HAP-1 (cell line): ENCODE data around the gene ARHGAP6.

Experiments used
- DNase-seq, 2 experiments: peaks; one replicate each; pipeline ENCODE4 v3.0.0-alpha.2; 2016 to 2020; ENCODE audit warnings: low spot score in 2 of 2
- H3K27me3 ChIP-seq: fragments of 250-450 bp; sonication (Bioruptor Pico); 2 replicates; pipeline ENCODE4 v1.5.1; 2020; ENCODE audit warnings: low read depth, mild to moderate bottlenecking, moderate library complexity
- H3K36me3 ChIP-seq: fragments of 250-450 bp; sonication (Bioruptor Pico); replicated peaks from 2 replicates; pipeline ENCODE4 v1.5.1; 2020; ENCODE audit warnings: mild to moderate bottlenecking
- H3K4me1 ChIP-seq: fragments of 250-450 bp; sonication (Bioruptor Pico); 2 replicates; pipeline ENCODE4 v1.5.1; 2020; ENCODE audit warnings: mild to moderate bottlenecking
- H3K4me3 ChIP-seq: fragments of 250-450 bp; sonication (Bioruptor Pico); 2 replicates; pipeline ENCODE4 v1.5.1; 2020; ENCODE audit warnings: mild to moderate bottlenecking, moderate library complexity
- H3K9me3 ChIP-seq: fragments of 250-450 bp; sonication (Bioruptor Pico); 2 replicates; pipeline ENCODE4 v1.5.1; 2020; ENCODE audit warnings: mild to moderate bottlenecking, moderate library complexity
- in situ Hi-C: fragments of 300-500 bp; cut with MboI; formaldehyde crosslinking; loops from 3 replicates; pipeline ENCODE4 v1.14.3; 2020; ENCODE audit warnings: low sequenced_read_pairs, inconsistent platforms, mixed read lengths

ARHGAP6 gene

GRCh38 chrX:11285651-11286050 is 380.1 kb downstream of the ARHGAP6 start:
- no peaks in the 10 kb centered on the region for H3K36me3 ChIP-seq
- DNase-seq = no peak
- H3K9me3 ChIP-seq = no peaks in the 10 kb centered on the region
- no peaks in the 10 kb centered on the region for H3K4me1 ChIP-seq
- H3K4me3 ChIP-seq = no peak overlapping the region
- in situ Hi-C loops = no loop called here
- H3K27me3 ChIP-seq = no peaks in the 10 kb centered on the region; the same call in 1 of the 2 replicates

DNA sequence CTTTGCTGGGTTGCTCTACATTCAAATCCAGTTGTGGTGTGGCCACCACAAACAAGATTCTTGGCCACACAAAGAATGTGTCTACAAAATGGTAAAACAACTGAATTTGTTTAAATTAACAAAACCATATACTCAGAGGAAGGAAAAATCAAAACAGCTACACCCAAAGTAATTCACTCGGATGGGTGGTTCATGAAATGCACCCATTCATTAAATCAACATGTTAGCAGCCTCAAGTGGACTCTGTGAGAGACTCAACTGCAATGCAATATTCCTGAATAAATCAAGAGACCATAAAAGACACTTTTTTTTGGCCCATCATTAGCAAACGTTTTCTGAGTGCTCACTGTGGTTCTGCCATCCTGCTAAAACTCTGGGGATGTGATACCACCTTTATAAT is 383.7 kb downstream of the ARHGAP6 start:
- no peak for DNase-seq
- no peaks in the 10 kb centered on the region for H3K4me1 ChIP-seq
- no peaks in the 10 kb centered on the region for H3K36me3 ChIP-seq
- H3K27me3 ChIP-seq = no peaks in the 10 kb centered on the region; the same call in 1 of the 2 replicates
- no peaks in the 10 kb centered on the region for H3K9me3 ChIP-seq
- H3K4me3 ChIP-seq = no peak overlapping the region
- in situ Hi-C loops = no loop called here

DNA sequence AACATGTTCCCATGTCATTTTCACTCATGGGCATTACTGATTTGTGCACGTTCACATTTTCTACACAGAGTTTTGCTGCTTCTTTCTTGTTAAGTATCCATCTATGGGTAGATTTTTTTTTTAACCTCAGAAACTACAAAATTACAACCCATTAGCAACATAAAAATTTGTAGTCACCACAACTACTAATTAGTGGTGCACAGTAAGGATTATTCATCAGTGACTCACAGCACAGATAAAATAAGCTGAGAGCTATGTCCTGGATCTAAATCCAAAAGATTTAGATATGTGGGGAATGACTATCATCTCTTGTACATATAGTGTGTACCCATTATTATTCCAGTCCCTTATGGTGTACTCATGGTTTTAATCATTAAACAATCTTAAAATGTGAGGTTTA is 392.2 kb downstream of the ARHGAP6 start:
- in situ Hi-C loops = no loop called here
- Histone ChIP-seq H3K4me1 (no peaks in the 10 kb centered on the region), H3K36me3 (no peaks in the 10 kb centered on the region), H3K4me3 (no peak overlapping the region), H3K9me3 (no peaks in the 10 kb centered on the region), H3K27me3 (peaks cover 6% of the 10 kb centered on the region; the same call in 1 of the 2 replicates)
- DNase-seq = no peak

DNA sequence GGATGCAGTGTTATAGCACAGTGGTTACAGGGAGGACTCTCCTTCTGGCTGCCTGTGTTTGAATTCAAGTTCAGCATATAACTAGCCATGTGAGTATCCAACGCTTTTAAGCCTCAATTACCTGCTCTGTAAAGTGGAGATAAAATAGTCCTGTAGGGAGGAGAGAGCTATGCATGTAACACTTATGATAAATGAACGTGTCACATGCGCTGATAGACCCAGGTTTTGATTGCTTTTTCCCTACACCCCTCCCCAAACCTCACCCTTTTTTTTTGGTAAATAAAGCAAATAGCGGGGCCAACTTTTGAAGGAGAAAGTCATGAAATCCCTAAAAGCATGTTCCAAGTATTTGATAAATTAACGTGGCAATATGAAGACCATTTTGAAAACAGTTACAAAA is 392.9 kb downstream of the ARHGAP6 start:
- Histone ChIP-seq H3K9me3 (no peaks in the 10 kb centered on the region), H3K27me3 (peaks cover 6% of the 10 kb centered on the region; the same call in 1 of the 2 replicates), H3K36me3 (no peaks in the 10 kb centered on the region), H3K4me3 (no peak overlapping the region), H3K4me1 (no peaks in the 10 kb centered on the region)
- in situ Hi-C loops = no loop called here
- no peak for DNase-seq

DNA sequence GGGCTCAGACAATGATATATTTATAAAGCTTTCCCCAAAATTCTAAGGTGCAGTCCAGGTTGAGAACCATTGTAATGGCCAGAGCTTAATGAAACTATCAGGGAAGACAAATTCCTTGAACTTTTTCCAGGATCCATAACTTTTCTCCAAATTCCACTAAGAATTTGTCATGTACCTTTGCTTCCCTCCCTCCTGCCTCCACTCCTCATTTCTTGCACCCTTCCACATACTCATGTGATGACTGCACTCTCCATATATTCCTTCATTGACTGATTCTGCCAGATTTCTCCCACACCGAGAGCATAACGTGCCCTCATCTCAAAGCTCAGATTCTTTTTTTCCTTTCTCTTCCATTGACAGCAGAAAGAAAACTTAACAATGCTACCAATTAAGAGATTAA is 393.4 kb downstream of the ARHGAP6 start:
- no peaks in the 10 kb centered on the region for H3K36me3 ChIP-seq
- in situ Hi-C loops = no loop called here

DNA sequence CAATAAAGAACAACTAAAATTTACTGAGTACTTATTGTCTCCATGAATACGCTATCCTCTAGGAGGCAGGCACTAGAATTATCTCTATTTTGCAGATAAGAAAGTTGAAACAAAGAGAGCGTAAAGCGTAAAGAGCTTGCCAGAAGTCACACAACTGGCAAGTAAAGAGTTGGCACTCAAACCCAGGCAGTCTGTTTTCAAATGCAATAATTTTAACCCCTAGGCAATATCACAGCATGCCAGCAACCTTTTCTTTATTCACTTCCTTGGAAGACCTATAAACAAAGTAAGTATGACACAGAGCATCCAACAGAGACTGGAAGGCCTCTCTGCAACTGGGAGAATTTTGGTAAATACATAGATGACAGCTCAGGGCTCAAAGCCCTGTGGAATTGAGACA is 395.7 kb downstream of the ARHGAP6 start:
- in situ Hi-C loops = no loop called here
- Histone ChIP-seq H3K9me3 (no peaks in the 10 kb centered on the region), H3K27me3 (peaks cover 3% of the 10 kb centered on the region; the same call in 1 of the 2 replicates), H3K4me1 (no peaks in the 10 kb centered on the region), H3K4me3 (no peak overlapping the region), H3K36me3 (no peaks in the 10 kb centered on the region)
- no peak for DNase-seq

More for the DNA sequence above, 393.4 kb downstream of the ARHGAP6 start:
- Histone ChIP-seq H3K9me3 (no peaks in the 10 kb centered on the region), H3K27me3 (peaks cover 6% of the 10 kb centered on the region; the same call in 1 of the 2 replicates), H3K4me1 (no peaks in the 10 kb centered on the region), H3K4me3 (no peak overlapping the region)
- DNase-seq = peak in 1 of 2 experiments; percentile 39

GRCh38 chrX:11269006-11269405 is 396.7 kb downstream of the ARHGAP6 start:
- no peaks in the 10 kb centered on the region for H3K36me3 ChIP-seq
- DNase-seq = no peak
- no peaks in the 10 kb centered on the region for H3K9me3 ChIP-seq
- H3K4me1 ChIP-seq = no peaks in the 10 kb centered on the region
- peaks cover 3% of the 10 kb centered on the region; the same call in 1 of the 2 replicates for H3K27me3 ChIP-seq
- no peak overlapping the region for H3K4me3 ChIP-seq
- in situ Hi-C loops = no loop called here

DNA sequence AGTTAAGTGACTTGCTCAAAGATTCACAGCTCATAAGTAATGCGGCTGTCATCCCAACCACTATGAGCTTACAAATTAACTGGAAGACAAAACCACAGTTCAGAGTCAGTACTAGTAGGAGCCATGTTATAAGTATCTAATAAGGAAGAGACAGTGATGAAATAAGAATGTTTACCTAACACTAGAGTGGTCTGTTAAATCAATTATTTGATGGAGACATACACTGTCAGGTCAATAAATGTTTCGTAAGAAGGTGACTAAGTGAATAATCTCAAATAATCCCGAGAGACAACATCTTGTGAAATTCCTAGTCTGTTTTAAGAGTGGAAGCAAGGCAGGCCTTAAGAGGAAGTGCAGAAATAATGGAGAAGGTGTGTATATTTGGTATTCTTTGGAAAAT is 398.3 kb downstream of the ARHGAP6 start:
- no peak for DNase-seq
- in situ Hi-C loops = no loop called here
- Histone ChIP-seq H3K9me3 (no peaks in the 10 kb centered on the region), H3K27me3 (peaks cover 3% of the 10 kb centered on the region; the same call in 1 of the 2 replicates), H3K4me3 (no peak overlapping the region), H3K4me1 (no peaks in the 10 kb centered on the region), H3K36me3 (no peaks in the 10 kb centered on the region)

DNA sequence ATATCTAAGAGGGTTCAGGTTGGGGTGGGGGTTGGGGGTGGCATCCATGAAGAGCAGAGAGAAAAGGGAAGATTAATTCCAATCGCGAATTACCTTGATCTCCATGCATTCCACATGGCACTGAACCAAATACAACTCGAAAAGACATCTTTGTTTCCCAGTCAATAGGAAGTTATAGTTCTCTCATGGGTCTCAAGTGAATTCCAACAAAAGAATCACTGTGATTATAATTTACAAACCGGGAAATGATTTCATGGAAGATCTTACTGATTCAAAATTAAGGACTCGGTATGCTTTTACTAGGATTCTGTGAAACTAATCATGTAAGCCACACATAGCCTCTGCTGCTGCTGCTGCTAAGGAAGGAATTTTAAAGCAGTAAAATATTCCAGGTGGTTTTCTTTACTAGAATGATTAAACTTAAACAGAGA is 399.1 kb downstream of the ARHGAP6 start:
- no peaks in the 10 kb centered on the region for H3K36me3 ChIP-seq
- peaks cover 3% of the 10 kb centered on the region; the same call in 1 of the 2 replicates for H3K27me3 ChIP-seq
- no peaks in the 10 kb centered on the region for H3K4me1 ChIP-seq
- in situ Hi-C loops = no loop called here
- H3K4me3 ChIP-seq = no peak overlapping the region
- H3K9me3 ChIP-seq = no peaks in the 10 kb centered on the region
- no peak for DNase-seq

DNA sequence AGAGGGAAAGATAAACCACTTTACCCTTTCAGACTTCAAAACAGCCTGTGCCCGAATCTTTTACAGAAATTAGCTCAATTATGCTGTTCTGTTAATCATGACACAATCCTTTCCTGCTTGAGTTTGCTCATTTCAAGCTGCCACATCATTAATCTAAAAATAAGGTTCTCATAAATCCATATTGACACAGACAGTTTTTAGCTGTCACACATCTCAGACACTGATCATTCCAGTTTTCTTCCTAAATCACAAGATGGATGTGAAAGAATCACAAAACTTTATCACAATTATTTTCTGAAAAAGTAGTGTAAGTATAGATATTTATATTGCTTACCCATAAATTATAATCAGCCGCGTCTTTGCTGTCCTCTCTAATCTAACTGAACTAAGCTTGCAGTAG is 400.4 kb downstream of the ARHGAP6 start:
- no peaks in the 10 kb centered on the region for H3K9me3 ChIP-seq
- no peak overlapping the region for H3K4me3 ChIP-seq
- no peaks in the 10 kb centered on the region for H3K36me3 ChIP-seq
- peaks cover 3% of the 10 kb centered on the region; the same call in 1 of the 2 replicates for H3K27me3 ChIP-seq
- in situ Hi-C loops = no loop called here
- no peaks in the 10 kb centered on the region for H3K4me1 ChIP-seq
- DNase-seq = no peak

GRCh38 chrX:11264925-11265324 is 400.8 kb downstream of the ARHGAP6 start:
- no peaks in the 10 kb centered on the region for H3K9me3 ChIP-seq
- no peaks in the 10 kb centered on the region for H3K36me3 ChIP-seq
- H3K4me3 ChIP-seq = no peak overlapping the region
- no peaks in the 10 kb centered on the region for H3K4me1 ChIP-seq
- DNase-seq = no peak
- H3K27me3 ChIP-seq = peaks cover 3% of the 10 kb centered on the region; the same call in 1 of the 2 replicates
- in situ Hi-C loops = no loop called here

GRCh38 chrX:11261260-11261659 is 404.5 kb downstream of the ARHGAP6 start:
- H3K36me3 ChIP-seq = no peaks in the 10 kb centered on the region
- DNase-seq = no peak
- H3K9me3 ChIP-seq = no peaks in the 10 kb centered on the region
- no peaks in the 10 kb centered on the region for H3K4me1 ChIP-seq
- in situ Hi-C loops = no loop called here
- H3K4me3 ChIP-seq = no peak overlapping the region
- no peaks in the 10 kb centered on the region for H3K27me3 ChIP-seq

GRCh38 chrX:11259437-11259836 is 406.3 kb downstream of the ARHGAP6 start:
- H3K4me1 ChIP-seq = no peaks in the 10 kb centered on the region
- in situ Hi-C loops = no loop called here
- H3K9me3 ChIP-seq = no peaks in the 10 kb centered on the region
- DNase-seq = no peak
- no peaks in the 10 kb centered on the region for H3K27me3 ChIP-seq
- H3K36me3 ChIP-seq = no peaks in the 10 kb centered on the region
- H3K4me3 ChIP-seq = no peak overlapping the region

GRCh38 chrX:11257711-11258110 is 408.0 kb downstream of the ARHGAP6 start:
- H3K27me3 ChIP-seq = no peaks in the 10 kb centered on the region
- in situ Hi-C loops = no loop called here
- H3K36me3 ChIP-seq = no peaks in the 10 kb centered on the region
- no peak for DNase-seq
- H3K9me3 ChIP-seq = no peaks in the 10 kb centered on the region
- no peaks in the 10 kb centered on the region for H3K4me1 ChIP-seq
- H3K4me3 ChIP-seq = no peak overlapping the region

DNA sequence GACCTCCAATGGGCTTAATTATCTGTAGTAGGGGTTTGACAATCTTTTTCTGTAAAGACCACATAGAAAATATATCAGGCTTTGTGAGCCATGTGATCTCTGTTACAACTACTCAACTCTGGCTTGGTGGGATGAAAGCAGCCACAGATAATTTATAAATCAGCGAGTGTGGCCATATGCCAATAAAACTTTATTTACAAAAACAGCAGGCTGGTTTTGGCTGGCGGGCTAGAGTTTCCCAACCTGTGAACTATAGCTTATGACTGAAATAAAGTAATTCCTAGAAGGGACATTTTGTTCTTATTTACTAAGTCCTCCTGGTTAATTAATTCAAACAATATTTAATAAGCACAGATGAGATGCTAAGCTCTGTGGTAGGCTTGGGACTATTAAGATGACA is 408.4 kb downstream of the ARHGAP6 start:
- Histone ChIP-seq H3K27me3 (no peaks in the 10 kb centered on the region), H3K36me3 (no peaks in the 10 kb centered on the region), H3K4me3 (no peak overlapping the region), H3K4me1 (no peaks in the 10 kb centered on the region), H3K9me3 (no peaks in the 10 kb centered on the region)
- in situ Hi-C loops = no loop called here
- no peak for DNase-seq
